OCI-LY1 (cell line): Measurements from ENCODE around the gene NFAM1.

Source experiments
- EZH2 ChIP-seq: fragments of 200-600 bp; sonication (generic), shearing (Covaris generic); IDR thresholded peaks from 2 replicates; pipeline ENCODE4 v1.8.0; 2017; ENCODE audit warnings: borderline replicate concordance, mixed run types, mild to moderate bottlenecking, antibody characterized with exemption, low read length, moderate library complexity, mixed read lengths
- TF ChIP-seq, protein P1 (sequence below): fragments of 200-600 bp; sonication (generic), shearing (Covaris generic); IDR thresholded peaks from 2 replicates; pipeline ENCODE4 v1.5.1; 2017; ENCODE audit warnings: mild to moderate bottlenecking, antibody characterized with exemption, low read length, moderate library complexity, mixed read lengths

DNA sequence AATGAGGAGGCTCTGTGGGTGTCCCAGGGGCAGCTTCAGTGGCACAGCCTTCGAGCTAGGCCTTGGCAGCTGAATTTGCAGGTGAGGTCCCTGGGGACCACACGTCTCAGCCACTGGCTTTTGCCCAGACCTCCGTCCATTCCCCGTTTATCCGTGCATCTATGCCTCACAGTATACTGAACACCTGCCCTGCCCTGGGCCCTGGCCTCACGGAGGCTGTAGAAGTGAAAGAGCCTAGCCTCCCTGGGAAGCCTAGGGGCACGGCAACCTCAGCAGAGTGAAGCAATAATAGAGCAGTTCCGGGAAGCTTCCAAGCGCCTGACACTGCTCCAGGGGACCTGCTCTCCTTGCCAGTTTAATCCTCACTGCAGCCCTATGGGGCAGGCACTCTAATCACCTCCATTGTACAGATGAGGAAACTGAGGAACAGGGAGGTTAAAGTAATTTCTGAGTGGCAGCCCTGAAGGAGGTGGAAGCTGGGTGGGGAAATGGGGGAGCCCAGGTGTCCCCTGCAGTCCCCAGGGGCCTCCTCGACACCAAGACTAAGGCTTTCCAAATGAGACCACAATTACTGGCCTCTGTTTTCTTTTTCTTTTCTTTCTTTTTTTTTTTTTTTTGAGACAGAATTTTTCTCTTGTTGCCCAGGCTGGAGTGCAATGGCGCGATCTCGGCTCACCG, 2.7 kb upstream of the NFAM1 start:
- TF ChIP-seq, protein P1, sequence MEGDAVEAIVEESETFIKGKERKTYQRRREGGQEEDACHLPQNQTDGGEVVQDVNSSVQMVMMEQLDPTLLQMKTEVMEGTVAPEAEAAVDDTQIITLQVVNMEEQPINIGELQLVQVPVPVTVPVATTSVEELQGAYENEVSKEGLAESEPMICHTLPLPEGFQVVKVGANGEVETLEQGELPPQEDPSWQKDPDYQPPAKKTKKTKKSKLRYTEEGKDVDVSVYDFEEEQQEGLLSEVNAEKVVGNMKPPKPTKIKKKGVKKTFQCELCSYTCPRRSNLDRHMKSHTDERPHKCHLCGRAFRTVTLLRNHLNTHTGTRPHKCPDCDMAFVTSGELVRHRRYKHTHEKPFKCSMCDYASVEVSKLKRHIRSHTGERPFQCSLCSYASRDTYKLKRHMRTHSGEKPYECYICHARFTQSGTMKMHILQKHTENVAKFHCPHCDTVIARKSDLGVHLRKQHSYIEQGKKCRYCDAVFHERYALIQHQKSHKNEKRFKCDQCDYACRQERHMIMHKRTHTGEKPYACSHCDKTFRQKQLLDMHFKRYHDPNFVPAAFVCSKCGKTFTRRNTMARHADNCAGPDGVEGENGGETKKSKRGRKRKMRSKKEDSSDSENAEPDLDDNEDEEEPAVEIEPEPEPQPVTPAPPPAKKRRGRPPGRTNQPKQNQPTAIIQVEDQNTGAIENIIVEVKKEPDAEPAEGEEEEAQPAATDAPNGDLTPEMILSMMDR, result no peak
- no peak for TF ChIP-seq EZH2
